Inflammatory macrophage (primary cell): ENCODE results near the gene TRAPPC14.
A peak's percentile ranks its signal among the peaks of the same experiment; 100 is the strongest.

ENCODE experiments used
- DNase-seq, 2 donors: peaks; one replicate each; pipeline ENCODE4 v3.0.0-alpha.2; 2020 to 2022

Gene TRAPPC14

DNA sequence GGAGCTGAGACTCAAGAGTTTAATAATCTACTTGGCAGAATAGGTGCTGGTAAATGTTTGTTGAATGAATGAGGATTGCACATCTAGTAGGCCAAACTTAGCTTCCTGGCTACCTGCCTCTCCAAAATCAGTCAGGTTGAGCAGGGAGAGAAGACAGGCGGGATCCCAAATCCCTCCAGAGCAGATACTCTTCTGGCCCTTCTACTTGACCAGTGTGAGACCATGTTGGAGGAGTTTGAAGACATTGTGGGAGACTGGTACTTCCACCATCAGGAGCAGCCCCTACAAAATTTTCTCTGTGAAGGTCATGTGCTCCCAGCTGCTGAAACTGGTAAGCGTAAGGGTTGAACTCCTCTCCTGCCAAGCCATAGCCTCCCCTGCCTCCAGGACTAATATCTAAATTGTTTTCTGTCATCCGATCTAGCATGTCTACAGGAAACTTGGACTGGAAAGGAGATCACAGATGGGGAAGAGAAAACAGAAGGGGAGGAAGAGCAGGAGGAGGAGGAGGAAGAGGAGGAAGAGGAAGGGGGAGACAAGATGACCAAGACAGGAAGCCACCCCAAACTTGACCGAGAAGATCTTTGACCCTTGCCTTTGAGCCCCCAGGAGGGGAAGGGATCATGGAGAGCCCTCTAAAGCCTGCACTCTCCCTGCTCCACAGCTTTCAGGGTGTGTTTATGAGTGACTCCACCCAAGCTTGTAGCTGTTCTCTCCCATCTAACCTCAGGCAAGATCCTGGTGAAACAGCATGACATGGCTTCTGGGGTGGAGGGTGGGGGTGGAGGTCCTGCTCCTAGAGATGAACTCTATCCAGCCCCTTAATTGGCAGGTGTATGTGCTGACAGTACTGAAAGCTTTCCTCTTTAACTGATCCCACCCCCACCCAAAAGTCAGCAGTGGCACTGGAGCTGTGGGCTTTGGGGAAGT lies 34.0 kb downstream of the TRAPPC14 start:
- no peak for DNase-seq

DNA sequence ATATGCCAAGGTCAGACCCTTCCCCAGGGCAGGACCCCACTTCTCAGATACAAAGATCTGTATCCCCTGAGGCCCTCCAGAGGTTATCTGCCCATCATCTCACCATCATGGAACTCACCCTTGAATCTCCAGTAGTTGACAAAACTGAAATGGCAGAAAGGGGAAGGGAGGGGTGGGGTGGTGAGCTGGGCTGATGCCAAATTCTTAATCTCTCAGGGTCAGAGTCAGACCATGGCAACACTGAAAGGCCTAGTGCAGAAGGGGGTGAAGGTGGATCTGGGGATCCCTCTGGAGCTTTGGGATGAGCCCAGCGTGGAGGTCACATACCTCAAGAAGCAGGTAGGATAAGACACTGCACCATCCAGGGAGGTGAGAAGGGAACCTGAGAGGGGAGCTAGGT lies 36.0 kb downstream of the TRAPPC14 start:
- no peak for DNase-seq

DNA sequence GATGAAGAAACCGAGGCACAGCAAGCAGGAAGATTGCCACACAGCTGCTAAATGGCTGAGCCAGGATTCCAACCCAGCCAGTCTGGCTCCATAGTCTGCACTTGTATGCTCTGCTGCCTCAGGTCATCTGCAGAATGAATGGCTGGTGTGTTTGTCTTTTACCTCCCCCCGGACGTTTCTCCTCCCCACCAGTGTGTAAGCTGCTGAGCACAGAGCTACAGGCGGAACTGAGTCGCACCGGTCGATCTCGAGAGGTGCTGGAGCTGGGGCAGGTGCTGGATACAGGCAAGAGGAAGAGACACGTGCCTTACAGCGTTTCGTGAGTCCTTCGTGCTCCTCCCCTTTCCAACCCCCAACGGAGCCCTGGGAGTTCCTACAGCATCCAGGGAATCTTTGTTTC lies 36.5 kb downstream of the TRAPPC14 start:
- DNase-seq, result no peak

DNA sequence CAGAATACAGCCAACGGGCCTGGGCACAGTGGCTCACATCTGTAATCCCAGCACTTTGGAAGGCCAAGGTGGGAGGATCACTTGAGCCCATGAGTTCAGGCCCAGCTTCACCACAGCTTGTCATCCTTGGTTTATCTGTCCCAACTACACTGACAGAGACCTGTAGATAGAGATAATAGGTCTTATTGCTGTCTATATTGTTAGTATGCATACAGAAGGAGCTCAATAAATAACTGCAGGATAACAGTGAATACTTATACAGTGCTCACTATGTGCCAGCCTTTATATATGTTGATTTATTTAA lies 37.8 kb downstream of the TRAPPC14 start:
- DNase-seq, result no peak

DNA sequence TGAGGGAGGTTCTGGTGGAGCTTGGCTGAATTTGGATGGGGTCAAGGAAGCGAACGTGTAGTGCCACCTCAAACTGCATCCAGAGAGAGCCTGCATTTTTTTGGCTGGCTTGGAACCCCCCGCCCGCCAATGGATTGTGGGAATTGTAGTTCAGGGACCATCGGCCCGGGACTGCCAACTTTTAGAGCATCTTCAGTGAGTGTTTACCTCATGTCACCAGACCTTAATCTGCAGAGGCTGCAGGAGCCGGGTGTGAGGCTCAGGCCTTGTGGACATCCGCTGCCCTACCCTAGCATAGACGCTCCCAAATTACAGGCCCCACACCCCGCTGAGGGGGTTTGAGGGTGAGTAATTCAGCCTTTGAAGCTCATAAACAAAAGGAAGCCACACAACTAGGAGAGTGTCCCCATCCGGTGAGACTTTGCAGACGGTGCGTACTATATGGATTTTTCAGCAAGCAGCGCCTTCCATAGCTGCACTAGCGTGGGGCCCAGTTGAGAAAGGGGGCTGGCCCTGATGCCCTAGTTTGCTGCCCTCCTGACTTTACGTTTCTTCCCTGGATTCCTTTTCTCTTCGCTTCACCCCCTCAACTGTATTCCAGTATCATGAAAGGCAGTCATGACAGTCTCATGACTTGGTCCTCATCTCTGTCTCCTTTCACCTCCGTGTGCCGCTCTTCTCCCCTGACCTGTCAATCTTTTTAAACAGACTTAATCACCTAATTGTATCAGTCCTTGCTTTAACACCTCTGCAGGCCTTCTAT lies 38.4 kb downstream of the TRAPPC14 start:
- DNase-seq, result peak in 1 of 2 donors; percentile 15

DNA sequence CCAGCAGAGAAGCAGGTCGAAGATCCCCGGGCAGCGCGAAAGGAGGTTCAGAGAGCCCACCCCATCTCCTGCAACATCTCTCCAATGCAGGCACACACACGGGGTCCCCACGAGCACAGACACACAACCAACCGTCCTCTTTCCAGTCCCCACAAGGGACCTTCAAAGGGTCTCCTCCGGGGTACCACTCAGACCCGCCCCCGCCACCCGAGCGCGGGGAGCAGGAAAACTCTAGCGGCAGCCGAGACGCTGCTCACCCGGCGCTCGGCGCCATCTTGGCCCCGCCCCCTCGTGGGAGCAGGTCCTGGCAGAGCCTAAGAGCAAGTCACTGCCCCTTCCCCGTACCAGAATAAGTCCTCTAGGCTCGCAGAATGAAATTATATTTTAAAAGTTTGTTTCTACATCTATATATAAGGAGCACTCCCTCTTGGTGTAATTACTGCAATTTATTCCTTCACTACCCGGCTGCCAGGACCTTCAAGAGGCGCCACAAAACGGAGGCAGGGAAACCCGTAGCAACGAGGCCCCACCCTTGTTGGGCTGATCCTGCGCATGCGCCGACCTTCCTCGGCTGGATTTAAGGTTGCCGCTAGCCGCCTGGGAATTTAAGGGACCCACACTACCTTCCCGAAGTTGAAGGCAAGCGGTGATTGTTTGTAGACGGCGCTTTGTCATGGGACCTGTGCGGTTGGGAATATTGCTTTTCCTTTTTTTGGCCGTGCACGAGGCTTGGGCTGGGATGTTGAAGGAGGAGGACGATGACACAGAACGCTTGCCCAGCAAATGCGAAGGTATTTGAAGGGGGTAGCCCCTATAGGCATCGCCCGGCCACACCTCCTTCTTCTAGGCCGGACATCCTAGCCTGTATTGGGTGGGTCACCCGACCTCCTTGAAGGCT lies 39.2 kb downstream of the TRAPPC14 start, which contains the start of the genes CNPY4 and TAF6:
TSS of gene CNPY4 (plus strand) at position 563 of the 898 bp plus-strand sequence. CDS start at position 674, 111 bp downstream.
TSS of gene TAF6 (minus strand) at position 287 of the 898 bp plus-strand sequence. CDS start 5,149 bp downstream, outside the sequence.
- DNase-seq, result peak; percentile 95 to 96

DNA sequence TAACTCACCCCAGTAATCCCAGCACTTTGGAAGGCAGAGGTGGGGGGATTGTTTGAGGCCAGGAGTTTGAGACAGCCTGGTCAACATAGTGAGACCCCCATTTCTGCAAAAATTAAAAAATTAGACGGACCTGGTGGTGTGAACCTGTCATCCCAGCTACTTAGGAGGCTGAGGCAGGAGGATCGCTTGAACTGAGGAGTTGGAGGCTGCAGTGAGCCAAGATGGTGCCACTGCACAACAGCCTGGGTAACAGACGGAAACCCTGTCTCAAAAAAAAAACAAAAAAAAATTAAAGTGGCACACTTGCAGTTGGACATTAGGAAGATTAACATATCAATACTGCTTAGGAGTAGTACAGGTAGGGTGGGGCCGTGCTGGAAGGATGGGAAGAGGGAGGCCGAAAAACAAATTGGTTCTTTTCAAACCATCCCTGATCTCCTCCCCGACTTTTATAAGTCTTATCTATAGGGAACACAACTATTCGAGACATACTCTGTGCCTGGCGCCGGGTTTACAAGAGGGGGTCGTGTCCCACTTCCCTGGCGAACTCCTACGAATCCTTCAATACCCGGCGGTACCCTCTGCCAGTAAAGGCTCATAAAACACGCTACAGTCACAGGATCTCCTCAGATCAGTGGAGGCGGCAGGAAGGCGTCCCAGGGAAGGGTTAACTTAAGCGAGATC lies 40.0 kb downstream of the TRAPPC14 start:
- no peak for DNase-seq

DNA sequence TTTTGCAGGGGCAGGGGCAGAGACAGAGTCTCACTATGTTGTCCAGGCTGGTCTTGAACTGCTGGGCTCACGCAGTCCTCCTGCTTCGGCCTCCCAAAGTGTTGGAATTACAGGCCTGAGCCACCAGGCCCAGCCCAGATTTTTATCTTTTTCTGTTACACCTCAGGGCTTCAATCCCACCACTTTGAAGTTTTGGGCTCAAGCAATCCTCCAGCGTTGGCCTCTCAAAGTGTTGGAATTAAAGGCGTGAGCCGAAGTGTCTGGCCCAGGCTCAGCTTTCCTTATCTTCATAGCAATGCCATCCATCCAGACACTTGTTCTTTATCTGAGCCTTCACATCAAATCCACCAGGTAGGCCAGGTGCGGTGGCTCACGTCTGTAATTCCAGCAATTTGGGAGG lies 43.5 kb downstream of the TRAPPC14 start:
- no peak for DNase-seq

DNA sequence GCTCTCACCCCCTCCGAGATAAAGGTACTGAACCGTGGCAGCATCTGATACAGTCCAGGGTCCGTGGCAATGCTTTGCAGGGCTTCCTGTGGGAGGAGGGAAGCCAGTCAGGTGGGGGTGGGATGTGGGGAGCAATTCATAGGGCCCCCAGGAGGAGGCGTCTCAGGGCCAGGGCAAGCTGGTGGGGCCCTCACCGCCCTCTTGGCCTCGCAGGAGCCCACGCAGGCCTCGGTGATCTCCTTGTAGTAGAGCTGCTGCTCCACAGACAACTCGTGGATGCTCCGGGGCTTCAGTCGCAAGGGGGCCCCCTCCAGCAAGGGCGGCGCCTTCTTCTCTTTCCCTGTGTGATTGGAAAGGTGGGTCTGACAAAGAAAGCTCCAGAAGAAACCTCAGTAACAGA lies 46.6 kb downstream of the TRAPPC14 start:
- DNase-seq, result no peak

DNA sequence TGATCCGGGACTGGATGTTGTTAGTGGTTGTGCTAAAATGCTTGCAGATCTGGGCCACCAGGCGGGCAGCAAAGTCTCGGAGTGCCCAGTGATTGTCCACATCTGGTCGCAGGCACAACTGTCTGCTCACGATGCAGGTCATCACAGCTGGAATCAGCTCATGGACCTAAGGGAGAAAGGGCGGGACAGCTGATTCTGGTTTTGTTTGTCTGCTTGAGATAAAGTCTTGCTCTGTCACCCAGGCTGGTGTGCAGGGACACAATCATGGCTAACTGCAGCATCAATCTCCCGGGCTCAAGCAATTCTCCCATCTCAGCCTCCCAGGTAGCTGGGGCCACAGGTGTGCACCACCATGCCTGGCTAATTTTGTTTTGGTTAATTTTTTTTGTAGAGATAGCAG lies 47.4 kb downstream of the TRAPPC14 start:
- no peak for DNase-seq

DNA sequence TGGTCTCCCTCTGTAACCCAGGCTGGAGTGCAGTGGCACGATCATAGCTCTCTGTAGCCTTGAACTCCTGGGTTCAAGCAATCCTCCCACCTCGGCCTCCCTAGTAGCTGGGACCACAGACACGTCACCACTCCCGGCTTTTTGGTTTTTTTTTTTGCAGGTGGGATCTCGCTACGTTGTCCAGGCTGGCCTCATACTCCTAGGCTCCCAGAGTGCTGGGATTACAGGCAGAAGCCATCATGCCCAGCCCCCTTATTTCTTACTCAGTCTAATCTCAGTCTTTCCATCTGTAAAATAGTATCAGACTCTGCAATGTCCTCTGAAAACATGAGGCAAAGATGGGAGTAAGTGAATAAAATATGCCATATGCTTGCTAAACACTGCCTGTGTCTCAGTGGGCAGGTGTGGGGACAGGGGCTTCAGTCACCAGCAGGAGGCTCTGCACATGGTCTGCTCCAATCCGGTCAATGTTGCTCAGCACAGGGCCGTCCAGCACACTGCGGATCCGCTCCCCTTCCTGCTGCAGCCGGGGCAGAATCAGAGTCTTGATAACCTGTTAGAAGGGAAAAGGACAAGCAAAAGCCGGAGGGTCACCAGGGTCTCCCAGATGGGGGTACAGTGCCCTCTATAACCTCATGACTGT lies 48.9 kb downstream of the TRAPPC14 start:
- DNase-seq, result no peak

DNA sequence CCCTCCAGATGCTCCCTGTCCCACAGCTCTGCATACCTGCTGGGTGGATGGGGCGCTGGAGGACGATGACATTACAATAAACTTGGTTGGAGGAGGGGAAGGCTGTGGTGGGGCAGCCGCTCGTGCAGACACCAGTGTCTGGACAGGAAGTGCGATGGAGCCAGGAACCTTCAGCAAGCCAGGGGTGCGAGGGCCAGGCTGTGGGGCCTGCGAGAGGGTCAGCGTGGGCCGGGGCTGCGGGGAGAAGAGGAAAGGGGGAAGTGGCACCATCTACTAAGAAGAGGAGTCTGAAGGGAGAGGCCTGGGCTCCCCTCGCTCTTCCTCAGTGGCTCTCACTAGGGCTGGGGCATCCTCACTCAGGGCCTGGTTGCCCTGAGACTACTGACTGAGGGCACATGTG lies 50.6 kb downstream of the TRAPPC14 start:
- DNase-seq, result no peak

DNA sequence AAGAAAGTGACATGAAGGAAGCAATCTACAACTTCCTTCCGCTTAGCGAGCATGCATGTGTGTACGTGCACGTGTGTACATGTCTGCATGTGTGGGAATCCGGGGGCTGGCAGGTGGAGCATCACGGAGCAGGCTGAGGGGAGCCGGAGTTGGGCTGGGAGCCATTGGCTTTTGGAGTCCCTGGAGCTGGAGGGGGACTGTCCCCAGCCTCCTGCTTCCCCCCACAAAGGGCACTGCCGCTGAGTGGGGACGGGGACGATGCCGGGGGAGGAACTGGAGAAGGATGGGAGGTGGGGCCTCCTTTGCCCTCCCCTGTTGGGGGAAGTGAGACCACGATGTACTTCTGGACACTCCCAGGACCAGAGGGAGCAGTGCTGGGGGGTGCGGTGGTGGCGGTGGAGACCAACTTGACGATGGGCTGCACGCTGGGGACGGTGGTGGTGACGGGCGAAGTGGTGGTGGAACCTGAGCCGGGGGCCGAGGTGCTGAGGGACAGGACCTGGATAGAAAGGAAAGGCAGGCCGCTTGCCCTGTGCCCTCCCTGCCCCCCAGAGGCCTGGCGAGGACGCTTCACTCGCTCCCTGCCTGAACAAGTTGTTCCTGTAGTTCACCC lies 51.3 kb downstream of the TRAPPC14 start:
- DNase-seq, result no peak

DNA sequence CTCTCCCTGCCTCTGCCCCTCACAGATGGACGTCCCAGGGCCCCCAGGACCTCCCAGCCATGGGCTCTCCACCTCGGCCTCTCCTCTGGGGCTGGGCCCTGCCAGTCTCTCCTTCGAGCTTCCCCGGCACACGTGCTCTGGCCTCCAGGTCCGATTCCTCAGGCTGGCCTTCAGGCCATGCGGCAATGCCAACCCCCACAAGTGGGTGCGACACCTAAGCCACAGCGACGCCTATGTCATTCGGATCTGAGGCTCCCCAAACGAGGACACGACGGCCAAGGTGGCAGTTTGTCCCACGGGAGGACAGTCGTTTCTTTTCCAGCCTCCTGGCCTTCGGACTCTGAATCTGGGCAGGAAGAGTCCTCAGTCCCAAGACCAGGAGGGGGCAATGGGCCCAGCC lies 51.9 kb downstream of the TRAPPC14 start:
- no peak for DNase-seq

DNA sequence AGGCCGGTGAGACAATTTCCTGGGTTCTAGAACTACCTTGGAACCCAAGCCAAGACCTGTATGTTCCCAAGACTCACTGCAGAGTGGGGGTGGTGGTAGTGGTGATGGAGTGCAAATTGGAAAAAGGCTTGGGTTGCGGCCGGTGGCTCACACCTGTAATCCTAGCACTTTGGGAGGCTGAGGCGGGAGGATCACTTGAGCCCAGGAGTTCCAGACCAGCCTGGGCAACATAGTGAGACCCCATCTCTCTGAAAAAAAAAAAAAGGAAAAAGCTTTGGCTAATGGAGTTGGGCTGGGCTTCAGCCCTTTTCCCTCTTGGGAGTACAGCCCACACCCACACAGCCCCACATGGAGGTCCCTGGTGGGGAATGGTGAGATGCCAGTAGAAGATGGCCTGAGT lies 53.0 kb downstream of the TRAPPC14 start:
- no peak for DNase-seq
